Measurements from ENCODE around the gene HSD17B2.

Gene HSD17B2

DNA sequence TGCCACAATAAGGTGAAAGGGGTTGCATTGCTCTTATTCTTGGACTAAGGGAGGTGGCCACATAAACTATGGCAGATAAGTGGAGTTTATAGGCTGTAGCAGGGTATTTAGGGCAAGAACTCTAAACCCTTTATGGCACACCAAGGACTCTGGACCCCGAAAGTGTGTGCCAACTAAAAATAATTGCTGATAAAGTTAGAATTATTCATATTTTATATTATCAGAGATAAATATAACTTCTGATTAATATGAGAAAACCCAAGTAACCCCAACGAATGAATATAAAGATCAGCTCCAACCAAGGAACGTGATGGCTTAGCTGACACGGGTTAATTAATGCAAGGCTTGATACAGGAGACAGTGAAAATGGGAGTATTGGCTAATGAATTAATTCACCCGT lies 15.0 kb upstream of the HSD17B2 start:
- DNase-seq (ENCODE audit: low spot score): no peak

DNA sequence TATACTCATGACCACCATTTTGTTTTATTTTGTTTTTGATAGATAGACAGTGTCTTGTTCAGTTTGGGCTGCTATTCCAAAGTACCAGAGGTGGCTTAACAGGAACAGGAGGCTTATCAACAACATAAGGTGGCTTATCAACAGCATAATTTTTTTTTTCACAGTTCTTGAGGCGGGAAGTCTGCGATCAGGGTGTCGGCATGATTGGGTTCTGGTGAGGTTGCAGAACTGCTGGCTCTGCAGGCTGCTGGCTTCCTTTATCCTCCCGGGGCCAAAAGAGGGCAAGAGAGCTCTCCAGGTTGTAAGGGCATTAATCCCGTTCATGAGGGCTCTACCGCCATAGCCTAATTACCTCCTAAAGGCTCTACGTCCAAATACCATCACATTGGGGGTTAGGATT lies 11.8 kb upstream of the HSD17B2 start:
- DNase-seq (ENCODE audit: low spot score): no peak

DNA sequence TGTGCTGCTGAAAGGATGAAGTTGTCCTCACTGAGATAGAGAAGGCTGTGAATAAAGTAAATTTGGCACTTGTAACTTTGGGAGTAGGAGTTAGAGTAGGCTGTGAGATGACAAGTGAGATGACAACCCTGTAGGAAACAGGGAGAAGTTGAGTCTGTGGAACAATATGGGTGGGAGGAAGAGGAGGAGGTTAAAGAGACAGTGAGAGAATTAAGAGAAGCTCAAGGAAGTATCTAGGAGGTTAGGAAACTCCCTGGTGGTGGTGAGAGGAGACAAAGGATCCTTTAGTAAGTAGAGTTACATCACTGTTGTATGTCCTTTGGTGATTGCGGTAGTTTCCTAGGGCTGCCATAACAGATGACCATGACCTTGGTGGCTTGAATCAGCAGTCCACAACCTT lies 10.7 kb upstream of the HSD17B2 start:
- no peak for DNase-seq (ENCODE audit: low spot score)

DNA sequence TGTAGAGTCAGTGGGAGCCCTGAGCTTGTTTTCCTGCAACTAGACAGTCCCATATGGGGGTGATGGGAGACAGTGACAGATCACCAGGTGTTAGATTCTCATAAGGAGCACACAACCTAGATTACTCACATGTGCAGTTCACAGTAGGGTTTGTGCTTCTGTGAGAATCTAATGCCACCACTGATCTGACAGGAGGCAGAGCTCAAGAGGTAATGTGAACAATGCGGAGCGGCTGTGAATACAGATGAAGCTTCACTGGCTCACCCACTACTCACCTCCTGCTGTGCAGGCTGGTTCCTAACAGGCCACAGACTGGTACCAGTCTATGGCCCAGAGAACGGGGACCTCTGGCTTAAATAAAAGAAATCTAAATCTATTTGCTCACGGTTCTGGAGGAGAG lies 10.2 kb upstream of the HSD17B2 start:
- DNase-seq (ENCODE audit: low spot score): no peak

DNA sequence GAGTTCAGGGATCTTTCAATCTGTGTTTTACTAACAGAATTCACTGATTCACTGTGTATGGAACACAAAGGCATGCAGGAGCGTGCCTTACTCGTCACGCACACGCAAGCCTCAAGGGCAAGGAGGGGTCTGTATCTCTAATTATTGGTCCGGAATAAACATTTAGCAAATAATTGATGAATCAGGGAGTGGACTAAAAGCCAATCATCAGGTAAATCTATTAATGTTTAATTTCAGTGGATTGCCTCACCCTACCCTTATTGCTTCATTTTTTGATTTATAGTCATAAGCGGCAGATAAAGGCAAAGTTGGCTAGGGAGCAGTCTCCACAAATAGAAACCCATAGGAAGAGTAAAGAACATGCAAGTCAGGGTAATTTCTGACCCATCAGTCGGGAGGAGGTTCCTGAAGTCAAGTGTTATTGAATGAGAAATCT lies 7.4 kb upstream of the HSD17B2 start:
- no peak for DNase-seq (ENCODE audit: low spot score)

DNA sequence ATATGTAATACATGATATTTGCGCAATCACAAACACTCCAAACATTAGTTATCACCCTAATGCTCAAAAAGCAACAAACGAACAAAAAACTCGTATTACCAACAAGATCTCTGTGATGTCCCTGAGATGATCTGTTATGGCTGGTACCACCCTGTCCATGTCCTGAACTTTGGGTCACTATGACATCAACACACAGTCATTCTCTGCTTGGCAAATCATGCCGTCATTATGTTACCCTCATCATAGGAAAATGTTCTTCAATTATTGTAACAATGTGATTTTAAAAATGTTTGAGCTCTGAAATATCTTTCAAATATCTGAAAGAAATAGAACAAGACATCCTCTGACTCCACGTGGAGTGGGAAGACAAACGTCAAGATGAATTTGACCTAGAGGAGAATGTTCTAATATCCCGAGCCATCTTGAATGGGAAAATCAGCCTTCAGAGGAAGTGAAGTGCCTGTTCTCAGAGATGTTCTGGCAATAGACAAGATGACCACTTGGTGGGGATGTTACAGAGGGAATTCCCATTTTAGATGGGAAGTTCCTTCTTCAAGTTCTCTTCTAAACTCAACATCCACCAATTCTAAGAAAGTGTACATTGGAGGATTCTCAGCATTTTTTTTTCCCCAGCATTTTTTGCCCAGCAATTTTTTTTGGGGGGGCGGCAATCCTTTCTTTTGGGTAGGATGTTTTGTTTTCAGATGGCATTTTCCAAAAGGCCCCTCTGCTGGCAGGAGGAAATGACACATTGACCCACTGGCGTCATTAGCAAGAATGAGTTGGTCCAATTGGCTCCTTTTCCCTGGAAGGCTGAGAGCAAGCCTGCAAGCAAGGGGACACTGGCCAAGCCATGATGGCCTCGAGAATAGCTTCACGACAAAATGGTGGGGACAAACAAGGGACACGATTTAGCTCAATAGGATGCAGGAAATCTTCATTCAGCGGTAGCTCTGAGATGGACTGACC lies 3.7 kb upstream of the HSD17B2 start:
- no peak for DNase-seq (ENCODE audit: low spot score)

DNA sequence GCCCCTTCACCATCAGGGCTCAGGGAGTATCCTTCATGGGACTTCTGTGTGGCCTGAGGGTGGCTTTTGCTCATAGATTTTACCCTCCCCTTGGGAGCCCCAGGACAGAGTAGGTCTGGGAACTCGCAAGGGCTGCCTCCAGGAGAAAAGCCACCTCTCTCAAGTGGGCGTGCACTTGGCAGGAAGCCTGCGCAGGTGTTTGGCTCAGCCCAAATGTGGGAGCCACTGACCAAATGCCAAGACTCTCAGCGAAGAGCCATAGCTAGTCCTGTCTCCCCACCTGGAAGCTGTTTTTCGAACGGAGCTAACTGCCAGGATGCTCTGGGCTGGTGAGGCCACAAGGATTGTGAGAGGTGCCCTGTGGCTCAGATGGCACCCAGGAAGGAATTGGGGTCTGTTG lies 2.0 kb upstream of the HSD17B2 start:
- no peak for DNase-seq (ENCODE audit: low spot score)

DNA sequence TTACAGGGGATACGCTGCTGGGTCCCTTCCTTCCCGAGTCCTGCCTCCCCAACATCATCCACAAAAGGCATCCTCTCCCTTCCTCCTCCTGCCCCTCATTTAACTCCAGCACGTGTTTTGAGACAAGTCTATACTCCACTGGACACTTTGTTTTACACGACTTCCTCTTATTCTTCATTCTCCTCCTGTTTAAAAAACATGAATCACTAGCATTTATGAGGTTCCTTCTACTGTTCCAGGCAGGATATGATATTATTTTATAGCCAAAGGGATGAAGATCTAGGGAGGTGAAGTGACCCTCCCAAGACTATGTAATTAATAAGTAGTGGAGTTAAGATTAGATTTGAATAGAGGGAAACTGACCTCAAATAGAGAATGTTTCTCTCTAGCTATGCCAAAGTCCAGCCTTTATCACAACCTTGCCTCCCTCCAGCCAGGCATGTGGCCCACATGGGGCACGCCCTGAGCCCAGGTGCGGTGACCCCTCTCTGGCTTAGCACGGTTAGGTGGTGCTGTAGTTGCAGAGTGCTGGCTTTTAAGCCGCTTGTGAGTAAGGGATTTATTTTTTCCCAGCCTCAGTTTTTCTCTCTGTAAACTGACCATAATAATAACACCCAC lies 1.3 kb upstream of the HSD17B2 start:
- DNase-seq (ENCODE audit: low spot score): no peak

DNA sequence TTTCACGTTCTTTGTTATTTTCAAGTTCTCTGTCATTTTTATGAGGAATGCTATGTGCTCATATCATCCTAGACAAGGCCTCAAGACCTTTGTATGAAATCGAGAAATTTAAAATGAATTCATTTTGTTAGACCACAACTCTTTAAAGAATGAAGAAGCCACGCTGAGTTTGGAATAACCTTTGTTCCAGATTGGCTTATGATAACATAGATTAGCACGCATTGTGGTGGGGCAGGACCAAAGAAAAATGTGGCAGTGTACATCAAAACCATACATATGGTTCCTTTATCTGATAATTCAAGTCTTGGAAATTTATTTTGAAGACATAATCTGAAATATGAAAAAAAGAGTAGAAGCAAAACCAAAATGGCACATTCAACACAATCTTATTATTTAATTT lies 2.2 kb downstream of the HSD17B2 start:
- DNase-seq (ENCODE audit: low spot score): no peak

DNA sequence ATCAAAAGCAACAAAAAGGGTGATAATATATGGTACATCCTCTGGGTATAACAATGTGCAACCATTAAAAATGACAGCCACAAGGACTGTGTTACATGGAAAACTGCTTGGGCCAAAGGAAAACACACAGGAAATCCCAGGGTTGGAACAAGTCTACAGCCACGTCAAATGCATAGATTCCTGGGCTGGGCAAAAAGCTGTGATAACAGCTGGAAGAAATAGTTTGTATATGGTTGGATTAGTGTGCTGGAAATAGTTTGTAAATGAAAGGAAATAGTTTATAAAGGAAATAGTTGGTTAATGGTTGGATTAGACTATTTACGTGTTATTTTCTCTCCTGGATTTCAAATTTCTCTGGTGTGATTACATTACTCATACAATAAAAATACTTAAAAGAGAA lies 2.6 kb downstream of the HSD17B2 start:
- DNase-seq (ENCODE audit: low spot score): no peak

DNA sequence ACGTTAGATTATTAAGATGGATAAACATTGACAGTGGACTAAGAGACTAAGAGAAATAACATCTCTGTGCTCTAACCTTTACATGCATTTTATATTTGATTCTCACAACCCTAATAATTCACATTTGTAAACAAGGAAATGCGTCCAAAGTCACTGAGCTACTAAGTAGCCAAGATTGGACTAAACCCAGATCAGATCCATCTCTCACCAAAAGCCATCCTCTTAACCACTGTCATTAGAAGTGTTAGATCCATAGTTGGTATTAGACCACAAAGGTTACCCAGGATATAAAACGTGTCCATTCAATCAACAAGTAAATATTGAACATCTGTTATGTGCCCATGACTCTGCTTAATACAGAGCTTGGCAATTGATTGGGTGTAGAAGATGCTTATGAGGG lies 5.2 kb downstream of the HSD17B2 start:
- no peak for DNase-seq (ENCODE audit: low spot score)

DNA sequence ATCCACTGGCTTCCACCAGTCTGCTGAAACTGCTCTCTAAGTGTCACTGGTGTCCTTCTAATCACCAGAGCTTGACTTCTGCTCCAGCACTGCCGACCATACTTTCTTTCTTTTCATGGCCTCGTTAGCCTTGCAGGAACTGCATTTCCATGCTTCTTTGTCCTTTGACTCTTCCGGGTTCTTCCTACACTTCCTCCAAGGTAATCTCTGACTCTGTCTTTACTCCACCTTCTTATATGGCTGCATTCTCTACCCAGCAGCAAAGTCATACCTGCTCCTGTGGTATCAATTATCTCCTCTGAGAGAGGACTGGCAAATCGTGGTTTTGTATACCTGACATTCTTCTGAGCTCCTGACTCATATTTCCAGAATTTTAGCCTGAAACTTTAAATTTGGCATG lies 6.5 kb downstream of the HSD17B2 start:
- no peak for DNase-seq (ENCODE audit: low spot score)

DNA sequence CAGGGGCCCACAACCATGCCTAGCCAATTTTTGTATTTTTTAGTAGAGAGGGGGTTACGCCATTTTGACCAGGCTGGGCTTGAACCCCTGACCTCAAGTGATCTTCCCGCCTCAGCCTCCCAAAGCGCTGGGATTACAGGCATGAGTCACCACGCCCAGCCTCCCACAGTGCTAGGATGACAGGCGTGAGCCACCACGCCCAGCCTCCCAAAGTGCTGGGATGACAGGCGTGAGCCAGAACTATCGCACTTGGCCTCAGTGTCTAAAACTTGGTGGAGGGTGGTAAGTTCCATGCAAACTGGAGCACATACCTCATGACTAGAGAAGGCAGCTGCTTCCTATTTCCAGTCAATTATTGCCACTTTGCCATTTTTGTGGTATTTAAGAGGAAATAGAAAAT lies 7.1 kb downstream of the HSD17B2 start:
- DNase-seq (ENCODE audit: low spot score): no peak

DNA sequence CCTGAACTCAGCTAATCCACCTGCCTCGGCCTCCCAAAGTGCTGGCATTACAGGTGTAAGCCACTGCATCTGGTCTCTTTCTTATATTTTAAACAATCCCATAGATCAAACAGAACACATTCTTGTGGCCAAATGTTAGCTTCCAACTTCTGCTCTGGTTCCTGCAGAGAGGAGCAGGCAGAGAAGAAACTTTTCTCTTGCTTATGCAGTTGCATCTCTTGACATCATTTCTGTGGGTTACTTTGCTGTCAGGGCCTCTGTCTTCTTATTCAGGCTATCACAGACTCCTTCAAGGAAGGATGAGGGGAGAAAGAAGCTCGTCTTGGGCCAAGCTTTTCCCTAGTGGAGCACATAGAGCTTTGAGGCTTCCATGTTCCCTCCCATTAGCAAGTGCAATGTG lies 7.8 kb downstream of the HSD17B2 start:
- DNase-seq (ENCODE audit: low spot score): no peak

DNA sequence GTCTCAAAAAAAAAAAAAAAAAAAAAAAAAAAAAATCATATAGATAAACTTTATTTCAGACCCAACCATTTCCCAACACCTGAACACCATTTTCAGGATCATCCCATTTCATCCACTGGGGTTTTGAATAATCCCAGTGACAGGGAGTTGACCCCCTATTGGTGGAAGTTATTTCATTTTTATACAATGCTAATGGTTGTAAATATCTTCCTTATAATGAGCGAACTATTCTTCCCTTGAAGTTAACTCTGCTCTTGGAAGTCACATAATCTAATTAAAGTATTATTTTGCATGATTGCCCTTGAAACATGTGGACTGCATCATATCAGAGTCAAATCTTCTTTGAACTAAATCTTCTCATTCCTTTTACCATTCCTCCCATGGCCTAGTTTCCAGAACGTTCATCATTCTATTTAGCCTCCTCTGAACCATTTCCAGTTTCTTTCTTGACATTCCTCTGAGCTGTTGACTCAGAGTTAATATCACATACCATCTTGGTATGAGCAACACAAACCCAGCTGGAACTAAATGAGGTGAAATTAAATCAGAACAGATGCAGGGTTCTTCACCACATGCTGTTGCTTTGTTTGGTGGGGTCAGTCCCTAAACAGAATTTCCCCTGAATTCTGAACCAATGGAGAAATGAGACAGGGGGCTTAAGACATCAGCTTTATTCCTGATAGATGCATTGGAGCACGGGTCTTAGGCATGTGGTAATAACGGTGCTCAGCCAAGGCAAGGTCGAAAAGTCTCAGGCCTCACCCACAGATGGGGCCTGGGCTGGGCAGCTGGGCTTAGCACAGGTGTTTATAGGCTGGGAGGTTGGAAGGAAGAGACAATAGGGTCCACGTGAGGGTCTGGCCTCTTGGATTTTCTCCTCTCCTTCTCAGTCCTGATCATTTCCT lies 8.9 kb downstream of the HSD17B2 start:
- DNase-seq (ENCODE audit: low spot score): no peak

DNA sequence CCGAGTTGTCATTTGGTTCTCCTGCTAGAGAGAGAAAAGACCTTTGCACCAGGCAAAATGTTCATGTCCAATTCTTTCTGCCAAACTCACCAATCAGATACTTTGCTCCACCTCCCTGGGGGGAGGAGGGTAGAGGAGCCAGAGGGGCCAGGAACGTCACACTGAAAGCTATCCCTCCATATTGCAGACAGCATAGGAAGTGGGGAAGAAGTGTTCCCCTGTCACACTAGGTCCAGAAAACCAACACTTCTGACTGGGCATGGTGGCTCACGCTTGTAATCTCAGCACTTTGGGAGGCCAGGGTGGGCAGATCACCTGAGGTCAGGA lies 9.5 kb downstream of the HSD17B2 start:
- no peak for DNase-seq (ENCODE audit: low spot score)

DNA sequence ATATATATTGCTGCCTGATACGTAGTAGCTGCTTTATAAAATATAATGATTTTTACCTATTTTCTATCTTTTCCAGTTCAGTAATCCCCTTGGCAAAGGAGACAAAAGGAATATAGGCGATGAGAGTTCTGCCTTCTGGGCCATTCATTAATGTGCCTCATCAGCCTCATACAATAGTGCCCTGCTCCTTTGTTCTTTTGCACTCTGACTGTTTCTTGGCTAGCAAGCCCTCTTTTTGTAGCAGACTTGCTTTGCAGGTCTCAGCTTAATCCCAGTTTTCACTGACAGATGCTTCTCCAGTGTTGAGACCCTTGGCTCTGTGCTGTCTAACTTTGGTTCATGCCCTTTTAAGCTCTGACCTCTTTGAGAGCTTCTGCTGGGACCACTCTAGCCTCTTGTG lies 10.4 kb downstream of the HSD17B2 start:
- DNase-seq (ENCODE audit: low spot score): no peak

DNA sequence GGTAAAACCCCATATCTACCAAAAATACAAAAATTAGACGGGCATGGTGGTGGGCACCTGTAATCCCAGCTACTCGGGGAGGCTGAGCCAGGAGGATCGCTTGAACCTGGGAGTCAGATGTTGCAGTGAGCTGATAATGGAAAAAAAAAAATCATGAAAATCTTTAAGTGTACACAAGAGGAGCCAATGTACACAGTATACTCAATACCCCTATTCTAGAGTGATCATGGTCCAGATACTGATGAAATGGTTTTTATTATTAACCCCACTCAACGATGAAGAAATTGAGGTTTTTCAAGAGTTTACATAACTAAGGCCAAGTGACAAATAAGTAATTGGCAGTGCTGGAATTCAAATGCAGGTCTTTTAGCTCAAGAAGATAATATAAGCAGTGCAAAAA lies 11.5 kb downstream of the HSD17B2 start:
- DNase-seq (ENCODE audit: low spot score): no peak

DNA sequence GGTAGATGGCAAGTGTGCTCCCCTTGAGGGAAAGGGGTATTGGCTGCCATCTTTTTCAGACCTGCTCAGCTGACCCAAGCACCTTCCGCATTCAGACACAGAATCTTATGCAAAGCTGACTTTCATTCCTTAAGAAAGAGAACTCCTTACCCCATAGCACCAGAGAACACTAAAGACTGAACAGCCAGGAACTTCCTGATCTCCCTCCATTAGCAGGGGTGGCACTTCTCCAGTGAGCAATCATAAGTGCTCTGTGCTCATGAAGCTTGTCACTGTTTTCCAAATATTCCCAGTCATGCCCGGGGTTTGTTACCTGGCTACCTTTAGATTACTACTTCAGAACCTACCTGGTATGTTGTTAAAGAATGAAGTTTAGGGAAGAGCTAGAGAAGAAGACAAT lies 11.9 kb downstream of the HSD17B2 start:
- no peak for DNase-seq (ENCODE audit: low spot score)

DNA sequence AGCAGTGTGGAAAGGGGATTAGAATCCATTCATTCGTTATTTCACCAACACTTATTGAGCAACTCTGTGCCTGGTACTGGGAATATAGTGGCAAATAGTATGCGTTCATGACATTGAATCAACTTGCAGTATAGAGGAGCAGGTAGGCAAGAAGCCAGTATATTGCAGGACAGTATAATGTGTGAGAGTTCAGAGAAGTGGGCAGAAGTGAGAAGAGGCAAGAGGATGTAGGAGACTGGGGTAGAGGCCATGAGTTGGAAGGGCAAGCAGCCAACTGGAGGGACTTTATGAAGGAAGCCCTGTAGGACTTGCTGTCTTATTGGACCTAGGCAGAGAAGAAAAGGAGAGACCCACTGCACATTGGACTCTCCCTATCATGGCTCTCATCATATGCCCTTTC lies 12.3 kb downstream of the HSD17B2 start:
- no peak for DNase-seq (ENCODE audit: low spot score)

DNA sequence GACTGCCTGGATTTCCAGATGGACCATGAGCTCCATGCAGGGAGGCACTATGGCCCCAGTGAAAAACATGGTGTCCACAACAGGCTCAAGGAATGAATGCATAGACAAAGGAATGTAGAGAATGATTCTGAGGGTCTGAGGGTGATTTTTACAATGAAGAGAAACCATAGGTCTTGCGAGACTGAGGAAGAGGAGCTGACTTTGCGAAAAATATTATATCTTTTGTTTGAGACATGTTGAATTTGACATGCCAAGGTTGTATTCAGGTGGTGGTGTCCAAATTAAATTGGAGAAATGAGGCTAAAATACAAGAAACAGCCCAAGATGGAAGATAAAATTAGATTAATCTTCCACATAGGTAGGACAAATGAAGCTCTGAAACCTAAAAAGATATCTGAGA lies 12.7 kb downstream of the HSD17B2 start:
- no peak for DNase-seq (ENCODE audit: low spot score)

DNA sequence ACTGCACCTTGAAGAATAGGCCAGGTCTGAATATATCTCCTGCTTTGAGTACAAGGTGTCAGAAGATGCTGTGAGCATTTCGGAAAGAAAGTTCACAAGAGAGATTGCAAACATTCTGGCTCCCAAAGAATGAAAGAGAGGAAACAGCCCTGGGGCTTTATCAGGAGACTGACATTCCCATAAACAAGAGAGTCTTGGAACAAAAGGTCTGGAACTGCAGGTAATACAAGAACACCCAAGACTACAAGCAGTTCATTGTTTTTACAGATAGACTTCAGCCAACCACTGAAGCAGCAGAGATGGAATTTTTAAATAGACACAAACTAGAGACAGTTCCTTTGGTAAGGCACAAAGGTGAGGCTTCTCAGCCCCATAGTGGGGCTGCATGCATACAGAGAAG lies 14.4 kb downstream of the HSD17B2 start:
- no peak for DNase-seq (ENCODE audit: low spot score)

DNA sequence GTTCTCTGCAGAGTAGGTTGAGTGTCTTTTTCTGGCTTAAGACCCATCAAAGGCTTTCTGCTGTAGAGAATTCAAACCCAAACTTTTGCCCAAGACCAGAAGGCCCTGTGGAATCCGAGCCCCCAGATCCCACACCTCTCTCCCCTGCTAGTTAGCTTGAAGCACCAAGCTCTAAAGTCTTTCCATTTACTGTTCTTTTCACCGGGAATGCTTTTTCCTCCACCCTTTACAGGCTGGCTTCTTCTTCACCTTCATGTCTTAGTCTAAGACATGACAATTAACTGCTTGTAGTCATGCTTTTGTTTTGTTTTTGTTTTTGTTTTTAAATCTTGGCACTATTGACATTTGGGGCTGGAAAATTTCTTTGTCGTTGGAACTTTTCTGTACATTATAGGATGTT lies 15.5 kb downstream of the HSD17B2 start:
- DNase-seq (ENCODE audit: low spot score): no peak
